Ascending aorta (tissue), 2 donors: Measurements from ENCODE around the gene CPNE6. TPM values are rescaled to one million over a fixed set of nuclear protein-coding genes. Genes with fewer than 3 reads are reported as not detected.

Source experiments
- DNase-seq, 2 donors: peaks; one replicate each; pipeline ENCODE4 v3.0.0-alpha.2; 2019; ENCODE audit warnings: low spot score in 2 of 2
- H3K27ac ChIP-seq, 2 donors: fragments of 200-600 bp; sonication (generic); one replicate each; pipeline ENCODE4 v1.5.1; 2016 to 2017; ENCODE audit warnings: mild to moderate bottlenecking in 1 of 2
- H3K27me3 ChIP-seq: fragments of 200-600 bp; sonication (generic); one replicate; pipeline ENCODE4 v1.5.1; 2017
- H3K36me3 ChIP-seq, 2 donors: fragments of 200-600 bp; sonication (generic); one replicate each; pipeline ENCODE4 v1.5.1; 2016
- H3K4me1 ChIP-seq, 2 donors: fragments of 200-600 bp; sonication (generic); one replicate each; pipeline ENCODE4 v1.5.1; 2016 to 2017; ENCODE audit warnings: mild to moderate bottlenecking in 1 of 2
- H3K4me3 ChIP-seq, 2 donors: fragments of 200-600 bp; sonication (generic); one replicate each; pipeline ENCODE4 v1.5.1; 2016 to 2017; ENCODE audit warnings: mild to moderate bottlenecking in 1 of 2
- H3K9me3 ChIP-seq, 2 donors: fragments of 200-600 bp; sonication (generic); one replicate each; pipeline ENCODE4 v1.5.1; 2016
- CTCF ChIP-seq, 3 experiments: fragments of 200-600 bp in 2 of 3; fragments of 450-650 bp in 1 of 3; sonication (generic) in 2 of 3; IDR thresholded peaks; one replicate each; pipeline ENCODE4 v1.5.1; 2016 to 2019; ENCODE audit warnings: antibody characterized with exemption in 3 of 3, mild to moderate bottlenecking in 1 of 3, moderate library complexity in 1 of 3
- intact Hi-C: fragments of 100-400 bp; cut with DNase I; formaldehyde crosslinking; loops from one replicate; pipeline ENCODE4 v1.15.1; 2023
- total RNA-seq: library from RNA; depleted of rRNA; stranded (reverse); fragments of >200 nt; gene quantifications from one replicate; pipeline ENCODE4 v1.1.0, GENCODE V29; 2016

Gene CPNE6
- total RNA-seq, 1 donor from 2014 or later: not detected

- Histone ChIP-seq H3K4me3 (no peak overlapping the region), H3K27ac (no peak overlapping the region), H3K9me3 (no peaks in the 10 kb centered on the region), H3K36me3 (no peaks in the 10 kb centered on the region), H3K27me3 (no peaks in the 10 kb centered on the region), H3K4me1 (peaks cover 2 to 3% of the 10 kb centered on the region in 2 donors)
- TF ChIP-seq CTCF (IDR thresholded peaks at IDR 0.05): no peak
- DNase-seq: no peak
- intact Hi-C loops: no loop called here
These were observed 15.0 kb downstream of the CPNE6 start for GRCh38 chr14:24086193-24086955.

GRCh38 chr14:24087004-24087403 lies 15.6 kb downstream of the CPNE6 start:
- TF ChIP-seq CTCF (IDR thresholded peaks at IDR 0.05): no peak
- Histone ChIP-seq H3K27ac (no peak overlapping the region), H3K36me3 (no peaks in the 10 kb centered on the region), H3K27me3 (no peaks in the 10 kb centered on the region), H3K4me3 (no peak overlapping the region), H3K9me3 (no peaks in the 10 kb centered on the region), H3K4me1 (no peaks in the 10 kb centered on the region)
- intact Hi-C loops: no loop called here
- DNase-seq: no peak

- no peak overlapping the region for H3K4me3 ChIP-seq
- intact Hi-C loops: no loop called here
- H3K9me3 ChIP-seq: no peaks in the 10 kb centered on the region
- TF ChIP-seq CTCF (IDR thresholded peaks at IDR 0.05): no peak
- H3K27me3 ChIP-seq: no peaks in the 10 kb centered on the region
- no peaks in the 10 kb centered on the region for H3K36me3 ChIP-seq
- no peak for DNase-seq
- H3K4me1 ChIP-seq: peaks cover 0 to 3% of the 10 kb centered on the region in 2 donors
- H3K27ac ChIP-seq: no peak overlapping the region
These were observed 16.7 kb downstream of the CPNE6 start for GRCh38 chr14:24088095-24088494.

- Histone ChIP-seq H3K4me1 (peaks cover 0 to 9% of the 10 kb centered on the region in 2 donors), H3K27me3 (no peaks in the 10 kb centered on the region), H3K27ac (no peak overlapping the region), H3K4me3 (no peak overlapping the region), H3K36me3 (no peaks in the 10 kb centered on the region), H3K9me3 (no peaks in the 10 kb centered on the region)
- intact Hi-C loops: loop anchor here (1.0 to 5.0 kb wide), 3 partner anchors 32 to 533 kb away; partner anchors contain the start of gene THTPA
- no peak for DNase-seq
- TF ChIP-seq CTCF (IDR thresholded peaks at IDR 0.05): no peak
These were observed 18.5 kb downstream of the CPNE6 start for GRCh38 chr14:24089890-24090289.

- intact Hi-C loops: loop anchor here (5.0 kb wide), 1 partner anchor 535 kb away; the partner anchor contains the start of gene THTPA
- Histone ChIP-seq H3K4me3 (no peak overlapping the region), H3K27me3 (no peaks in the 10 kb centered on the region), H3K4me1 (peaks cover 0 to 11% of the 10 kb centered on the region in 2 donors), H3K9me3 (no peaks in the 10 kb centered on the region), H3K27ac (peak overlapping the region in 1 of 2 donors; percentile 95), H3K36me3 (no peaks in the 10 kb centered on the region)
- TF ChIP-seq CTCF (IDR thresholded peaks at IDR 0.05): no peak
- DNase-seq: no peak
These were observed 20.7 kb downstream of the CPNE6 start for GRCh38 chr14:24092110-24092504.
